H1 (cell line): Measurements from ENCODE around the gene AWAT2. TPM values are rescaled to one million over a fixed set of nuclear protein-coding genes. Genes with fewer than 3 reads are reported as not detected.

ENCODE experiments used
- CTCF ChIA-PET: fragments of 300-600 bp; sonication (Branson Sonifier 250); formaldehyde crosslinking; loops from one replicate; lab custom pipeline; 2021; ENCODE audit not compliant: partially characterized antibody; lab: Charles Lee
- POLR2A ChIA-PET: fragments of 300-600 bp; sonication (Branson Sonifier 250); formaldehyde crosslinking; loops from one replicate; lab custom pipeline; 2021; ENCODE audit warnings: inconsistent platforms; ENCODE audit not compliant: partially characterized antibody; lab: Charles Lee
- DNase-seq, 2 experiments: peaks; one replicate each; pipeline versions ENCODE4 v3.0.0 to v3.0.0-alpha.2; 2010 to 2022; ENCODE audit warnings: low spot score in 2 of 2, low read depth in 1 of 2, mixed read lengths in 1 of 2
- FAIRE-seq: peaks from 2 replicates; lab custom pipeline; 2011; peaks lifted over from hg19 to GRCh38; lab: Jason Lieb, UNC
- H2AFZ ChIP-seq: 2 replicates; pipeline ENCODE4 v1.8.1; 2012; ENCODE audit warnings: low read length, inconsistent platforms
- H2AK5ac ChIP-seq: 2 replicates; pipeline ENCODE4 v1.6.1; 2013; ENCODE audit warnings: low read depth, low read length
- H2BK120ac ChIP-seq: replicated peaks from 2 replicates; pipeline ENCODE3; 2013; ENCODE audit warnings: low read depth, low read length, inconsistent platforms
- H2BK12ac ChIP-seq: 2 replicates; pipeline ENCODE4 v1.6.1; 2013; ENCODE audit warnings: low read depth, low read length
- H2BK15ac ChIP-seq: 2 replicates; pipeline ENCODE4 v1.6.1; 2013; ENCODE audit warnings: low read length
- H2BK20ac ChIP-seq: 2 replicates; pipeline ENCODE4 v1.6.1; 2013; ENCODE audit warnings: low read length
- H2BK5ac ChIP-seq: 2 replicates; pipeline ENCODE4 v1.6.1; 2013; ENCODE audit warnings: low read depth, low read length
- H3K14ac ChIP-seq: 2 replicates; pipeline ENCODE4 v1.6.1; 2013; ENCODE audit warnings: inconsistent platforms; ENCODE audit not compliant: insufficient read length
- H3K18ac ChIP-seq: 2 replicates; pipeline ENCODE4 v1.6.1; 2013; ENCODE audit warnings: low read length; ENCODE audit errors: extremely low read depth
- H3K23ac ChIP-seq: 2 replicates; pipeline ENCODE4 v1.6.1; 2013; ENCODE audit warnings: inconsistent platforms; ENCODE audit not compliant: insufficient read length
- H3K23me2 ChIP-seq: 2 replicates; pipeline ENCODE4 v1.6.1; 2013; ENCODE audit warnings: low read depth, low read length
- H3K27ac ChIP-seq: 2 replicates; pipeline ENCODE4 v1.6.1; 2011; ENCODE audit warnings: low read depth, low read length, inconsistent platforms
- H3K27me3 ChIP-seq, 4 experiments: replicated peaks in 1 of 4; 1 replicate in 1 of 4; 2 replicates in 3 of 4; pipeline versions ENCODE4 v1.6.1 to v1.8.1; 2011 to 2013; ENCODE audit warnings: low read length in 3 of 4, mild to moderate bottlenecking in 3 of 4, inconsistent platforms in 2 of 4, mixed read lengths in 2 of 4, moderate library complexity in 1 of 4; ENCODE audit not compliant: control insufficient read depth in 3 of 4, insufficient read depth in 3 of 4; ENCODE audit errors: extremely low read depth in 1 of 4
- H3K36me3 ChIP-seq, 4 experiments: 2 replicates each; pipeline versions ENCODE4 v1.6.1 to v1.8.1; 2011 to 2013; ENCODE audit warnings: mild to moderate bottlenecking in 4 of 4, low read length in 3 of 4, moderate library complexity in 2 of 4, control low read depth in 1 of 4, inconsistent platforms in 1 of 4; ENCODE audit not compliant: insufficient read depth in 4 of 4, control insufficient read depth in 2 of 4
- H3K4ac ChIP-seq: replicated peaks from 2 replicates; pipeline ENCODE3; 2013; ENCODE audit warnings: low read length, low read depth, mixed read lengths, inconsistent platforms; ENCODE audit not compliant: insufficient read length
- H3K4me1 ChIP-seq, 4 experiments: replicated peaks in 1 of 4; 1 replicate in 1 of 4; 2 replicates in 3 of 4; pipeline versions ENCODE4 v1.6.1 to v1.8.1; 2011 to 2013; ENCODE audit warnings: low read length in 3 of 4, inconsistent platforms in 2 of 4, mixed read lengths in 1 of 4; ENCODE audit not compliant: insufficient read depth in 4 of 4, control insufficient read depth in 3 of 4
- H3K4me2 ChIP-seq, 2 experiments: 2 replicates each; pipeline versions ENCODE4 v1.6.1 to v1.8.1; 2011 to 2013; ENCODE audit warnings: low read depth in 2 of 2, low read length in 2 of 2, control low read depth in 1 of 2, inconsistent platforms in 1 of 2, mild to moderate bottlenecking in 1 of 2; ENCODE audit not compliant: insufficient read depth in 1 of 2
- H3K4me3 ChIP-seq, 4 experiments: fragments of 200-600, 300-600 bp in 1 of 4; sonication (generic), shearing (Covaris generic), sonication (Bioruptor Twin) in 1 of 4; 2 replicates each; pipeline versions ENCODE4 v1.5.1 to v1.8.1; 2011 to 2016; ENCODE audit warnings: low read length in 4 of 4, low read depth in 3 of 4, control low read depth in 2 of 4, inconsistent platforms in 2 of 4, mild to moderate bottlenecking in 2 of 4, mixed read lengths in 1 of 4, moderate library complexity in 1 of 4; ENCODE audit not compliant: insufficient read depth in 2 of 4; ENCODE audit errors: extremely low read depth in 1 of 4
- H3K56ac ChIP-seq: replicated peaks from 2 replicates; pipeline ENCODE3; 2013; ENCODE audit warnings: low read depth, mild to moderate bottlenecking, mixed read lengths, low read length, inconsistent platforms; ENCODE audit not compliant: insufficient read length
- H3K79me1 ChIP-seq: 2 replicates; pipeline ENCODE4 v1.6.1; 2013; ENCODE audit warnings: low read depth, low read length, control low read depth
- H3K79me2 ChIP-seq, 2 experiments: 2 replicates each; pipeline versions ENCODE4 v1.6.1 to v1.8.1; 2012 to 2013; ENCODE audit warnings: low read length in 2 of 2, mild to moderate bottlenecking in 2 of 2, inconsistent platforms in 1 of 2; ENCODE audit not compliant: insufficient read depth in 2 of 2, control insufficient read depth in 1 of 2
- H3K9ac ChIP-seq, 4 experiments: replicated peaks in 1 of 4; 1 replicate in 1 of 4; 2 replicates in 3 of 4; pipeline versions ENCODE4 v1.6.1 to v1.8.1; 2011 to 2013; ENCODE audit warnings: low read depth in 3 of 4, low read length in 3 of 4, control low read depth in 2 of 4, mild to moderate bottlenecking in 2 of 4, moderate library complexity in 2 of 4, inconsistent platforms in 1 of 4; ENCODE audit errors: extremely low read depth in 1 of 4
- H3K9me3 ChIP-seq, 2 experiments: 2 replicates each; pipeline versions ENCODE4 v1.6.1 to v1.8.1; 2012 to 2013; ENCODE audit warnings: mild to moderate bottlenecking in 2 of 2, moderate library complexity in 2 of 2, control low read depth in 1 of 2, inconsistent platforms in 1 of 2, low read depth in 1 of 2, low read length in 1 of 2, mixed read lengths in 1 of 2; ENCODE audit not compliant: insufficient read depth in 2 of 2
- H4K20me1 ChIP-seq, 2 experiments: replicated peaks in 1 of 2; 2 replicates each; pipeline versions ENCODE3 to v1.8.1; 2011 to 2013; ENCODE audit warnings: inconsistent platforms in 2 of 2, low read length in 2 of 2, mild to moderate bottlenecking in 1 of 2; ENCODE audit not compliant: insufficient read depth in 2 of 2, control insufficient read depth in 1 of 2
- H4K5ac ChIP-seq: 2 replicates; pipeline ENCODE4 v1.6.1; 2013; ENCODE audit warnings: low read length, low read depth, mixed read lengths, inconsistent platforms; ENCODE audit not compliant: insufficient read length
- H4K8ac ChIP-seq: 2 replicates; pipeline ENCODE4 v1.8.0; 2013; ENCODE audit warnings: mild to moderate bottlenecking, moderate library complexity, low read length, inconsistent platforms; ENCODE audit not compliant: insufficient read depth; ENCODE audit errors: extremely low read depth
- H4K91ac ChIP-seq: replicated peaks from 2 replicates; pipeline ENCODE3; 2013; ENCODE audit warnings: low read length, mixed read lengths, inconsistent platforms; ENCODE audit not compliant: insufficient read length
- ASH2L ChIP-seq: fragments of 200-600, 300-600 bp; sonication (generic); IDR thresholded peaks from one replicate; pipeline ENCODE4 v1.7.1; 2017; ENCODE audit warnings: low read length
- BCL11A ChIP-seq, 2 experiments: IDR thresholded peaks; one replicate each; pipeline ENCODE4 v1.6.1; 2011; ENCODE audit warnings: low read depth in 2 of 2, low read length in 2 of 2, mild to moderate bottlenecking in 2 of 2
- BRCA1 ChIP-seq: IDR thresholded peaks from 2 replicates; pipeline ENCODE4 v1.6.1; 2012; ENCODE audit warnings: low read depth, low read length, improper control_type of control experiment
- CBX5 ChIP-seq: fragments of 300-800, 300-1000 bp; sonication (generic); IDR thresholded peaks from 2 replicates; pipeline ENCODE4 v1.7.1; 2016; ENCODE audit warnings: antibody characterized with exemption, low read length, low read depth
- CREB1 ChIP-seq: IDR thresholded peaks from 2 replicates; pipeline ENCODE4 v1.6.1; 2012; ENCODE audit warnings: inconsistent platforms
- EP300 ChIP-seq, 2 experiments: IDR thresholded peaks; 1 replicate in 1 of 2; 2 replicates in 1 of 2; pipeline ENCODE4 v1.6.1; 2011 to 2012; ENCODE audit warnings: low read depth in 2 of 2, low read length in 2 of 2, mild to moderate bottlenecking in 2 of 2, borderline replicate concordance in 1 of 2, inconsistent platforms in 1 of 2, moderate library complexity in 1 of 2
- HDAC2 ChIP-seq, 2 experiments: fragments of 300-600 bp in 1 of 2; sonication (generic) in 1 of 2; IDR thresholded peaks; 2 replicates each; pipeline ENCODE4 v1.6.1; 2011 to 2012; ENCODE audit warnings: low read depth in 2 of 2, low read length in 2 of 2, mild to moderate bottlenecking in 2 of 2, moderate library complexity in 2 of 2, borderline replicate concordance in 1 of 2, inconsistent platforms in 1 of 2
- JUND ChIP-seq: IDR thresholded peaks from 2 replicates; pipeline ENCODE4 v1.6.1; 2011; ENCODE audit warnings: mild to moderate bottlenecking, improper control_type of control experiment, low read length
- RFX5 ChIP-seq: IDR thresholded peaks from 2 replicates; pipeline ENCODE4 v1.6.1; 2011; ENCODE audit warnings: low read depth, low read length, improper control_type of control experiment, borderline replicate concordance
- RNF2 ChIP-seq: fragments of 200-900, 300-1000 bp; sonication (generic); IDR thresholded peaks from 2 replicates; pipeline ENCODE4 v1.7.1; 2016; ENCODE audit warnings: borderline replicate concordance, low read depth, mild to moderate bottlenecking, antibody characterized with exemption, low read length; ENCODE audit not compliant: poor library complexity, severe bottlenecking; ENCODE audit errors: missing control alignments
- SAP30 ChIP-seq: fragments of 300-600 bp; sonication (generic); IDR thresholded peaks from 2 replicates; pipeline ENCODE4 v1.7.1; 2012; ENCODE audit warnings: low read length, moderate library complexity, mild to moderate bottlenecking, inconsistent platforms; ENCODE audit not compliant: insufficient read depth, insufficient replicate concordance
- TAF7 ChIP-seq: optimal IDR thresholded peaks from 2 replicates; pipeline ENCODE3; 2011; ENCODE audit warnings: low read depth, mild to moderate bottlenecking, inconsistent platforms, low read length, moderate library complexity, borderline replicate concordance
- TBP ChIP-seq: IDR thresholded peaks from 2 replicates; pipeline ENCODE4 v1.6.1; 2011; ENCODE audit warnings: low read depth, low read length, improper control_type of control experiment
- WGBS, 2 experiments: shearing (Covaris generic) in 1 of 2; methylation state at CpG; one replicate each; pipeline versions ENCODE4 v1.1.6 to v1.1.7; 2013 to 2015; ENCODE audit warnings: low lambda C conversion rate in 2 of 2, mixed read lengths in 2 of 2, inconsistent platforms in 1 of 2, low coverage in 1 of 2, missing lambda C conversion rate in 1 of 2; ENCODE audit not compliant: insufficient replicate concordance in 2 of 2, insufficient coverage in 1 of 2, insufficient read length in 1 of 2; ENCODE audit errors: extremely low coverage in 1 of 2, missing lambda C conversion rate in 1 of 2; 5-methylcytosine and 5-hydroxymethylcytosine counted together
- polyA plus RNA-seq, 7 experiments: library from polyadenylated mRNA; depleted of rRNA in 3 of 7; stranded (reverse) in 5 of 7; unstranded in 2 of 7; fragments of >200 nt in 5 of 7; fragments of 200-250 nt in 2 of 7; gene quantifications; 1 replicate in 5 of 7; 2 replicates in 1 of 7; 4 replicates in 1 of 7; pipeline versions ENCODE4 v1.2.1 to v1.2.3, GENCODE V29; 2011 to 2013; ENCODE audit warnings: missing spikeins in 2 of 7, mixed read lengths in 2 of 7
- total RNA-seq: library from RNA; stranded (reverse); fragmentation: NEBNext Ultra II Directional; extraction: Animal tissue kit (Norgen Biotek cat#: 25700); gene quantifications from 2 replicates; pipeline ENCODE4 v1.2.1, GENCODE V29; 2021

Gene AWAT2
- total and polyA plus RNA-seq, 2 of the 8 experiments (the other 6 are each of a cell fraction or from before 2014, with no cell fraction given), result not detected

DNA sequence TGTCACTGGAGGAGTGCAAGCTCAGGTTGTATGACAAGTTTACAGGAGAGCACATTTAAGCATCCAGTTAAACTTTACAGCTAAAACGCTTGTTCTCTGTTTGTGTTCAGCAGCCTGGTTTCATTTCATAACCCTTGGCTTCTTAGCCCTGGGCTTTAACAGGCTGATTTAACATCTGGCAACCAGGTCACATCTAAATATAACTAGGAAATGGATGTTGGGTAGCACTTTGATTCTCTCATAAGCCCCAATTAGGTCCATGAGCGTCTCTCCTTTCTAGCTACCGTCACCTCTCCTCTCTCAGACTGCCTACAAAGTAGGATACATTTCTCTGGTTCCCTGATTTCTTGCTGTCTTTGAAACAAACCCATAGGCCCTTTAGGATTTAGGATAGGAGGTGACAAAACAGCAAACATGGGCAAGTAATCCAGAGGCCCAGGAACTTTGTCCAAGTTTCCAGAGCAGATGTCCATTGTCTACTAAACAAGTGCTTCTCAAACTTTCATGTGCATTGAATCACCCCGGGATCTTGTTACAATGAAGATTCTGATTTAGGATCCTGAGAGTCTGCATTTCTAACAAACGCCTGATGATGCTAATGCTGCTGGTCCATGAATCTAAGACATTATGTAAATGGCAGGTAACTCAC, 35.0 kb upstream of the AWAT2 start:
- Histone ChIP-seq H3K79me1 (no peaks in the 10 kb centered on the region), H2BK20ac (no peak overlapping the region), H3K18ac (no peak overlapping the region), H3K56ac (no peak overlapping the region), H3K27me3 (no peaks in the 10 kb centered on the region), H3K4ac (no peak overlapping the region), H2BK5ac (no peak overlapping the region), H3K9ac (no peak overlapping the region), H2BK15ac (no peak overlapping the region), H3K9me3 (no peaks in the 10 kb centered on the region), H2BK12ac (no peak overlapping the region), H2AK5ac (no peak overlapping the region), H3K23ac (no peak overlapping the region), H3K27ac (no peak overlapping the region), H3K14ac (no peak overlapping the region), H4K5ac (no peak overlapping the region), H3K4me2 (no peak overlapping the region), H2AFZ (no peak overlapping the region), H3K4me3 (no peak overlapping the region), H2BK120ac (no peak overlapping the region), H3K23me2 (no peaks in the 10 kb centered on the region), H3K79me2 (no peaks in the 10 kb centered on the region), H4K8ac (no peak overlapping the region), H3K36me3 (no peaks in the 10 kb centered on the region), H4K20me1 (no peaks in the 10 kb centered on the region), H3K4me1 (no peaks in the 10 kb centered on the region), H4K91ac (no peak overlapping the region)
- DNase-seq (no peak), FAIRE-seq (no peak)
- ChIA-PET CTCF (interaction anchor here (0.6 to 1.2 kb wide), 3 partner anchors 12 to 271 kb away, joined by 3 to 9 read pairs (median 3); no protein-coding TSS in a partner anchor), POLR2A (interaction anchor here (1.2 kb wide), 1 partner anchor 8 kb away, joined by 3 read pairs; no protein-coding TSS in a partner anchor)
- WGBS, 2 experiments, result 82% methylated on average over 5 of the region's 5 CpGs; no CpG with 5 or more reads in 1 of the 2 experiments
- TF ChIP-seq ASH2L (no peak), TBP (no peak), CREB1 (no peak), TAF7 (no peak), BCL11A (IDR thresholded peaks at IDR 0.05; ENCODE audit: low read depth in 2 of 2, low read length in 2 of 2) (no peak), JUND (no peak), CBX5 (no peak), SAP30 (no peak), EP300 (IDR thresholded peaks at IDR 0.05; ENCODE audit: borderline replicate concordance in 1 of 2, low read depth in 2 of 2, low read length in 2 of 2) (no peak), BRCA1 (no peak), RNF2 (no peak), HDAC2 (IDR thresholded peaks at IDR 0.05; ENCODE audit: borderline replicate concordance in 1 of 2, low read depth in 2 of 2, low read length in 2 of 2) (no peak), RFX5 (no peak)
